Stimulated activated CD8-positive, alpha-beta memory T cell treated with anti-CD3 and anti-CD28 coated beads, Interleukin-2, amount 100 ng/mL, for 48 hours (primary cell): ENCODE measurements around the gene MAPK10.
"Not testable (repeated sequence)": the region's sequence is repeated elsewhere in the genome, so short reads cannot be mapped to it uniquely, and the experiment has no call there.

Experiments
- DNase-seq, 2 donors: peaks; one replicate each; pipeline ENCODE4 v3.0.0-alpha.2; 2020; ENCODE audit warnings: low read depth in 2 of 2

Gene MAPK10

DNA sequence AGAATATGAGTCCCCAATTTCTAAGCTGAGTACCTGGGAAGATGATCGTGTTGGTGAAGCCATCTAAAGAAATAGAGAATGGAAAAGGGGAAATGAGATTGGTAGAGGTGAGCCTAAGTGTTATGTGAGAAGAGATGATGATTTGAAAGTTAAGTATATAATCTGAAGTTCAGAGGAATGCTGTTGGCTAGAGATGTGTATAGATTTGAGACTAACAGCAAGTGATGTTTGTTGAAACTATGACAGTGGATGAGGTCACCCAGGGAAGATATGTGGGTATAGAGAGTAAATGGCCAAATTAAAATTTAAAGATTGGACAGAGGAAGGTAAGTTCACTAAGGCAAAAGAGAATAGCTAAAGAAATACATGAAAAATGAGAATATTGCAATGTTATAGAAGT lies 324.2 kb downstream of the MAPK10 start:
- no peak for DNase-seq

GRCh38 chr4:86034616-86035015 lies 325.2 kb downstream of the MAPK10 start:
- no peak for DNase-seq

DNA sequence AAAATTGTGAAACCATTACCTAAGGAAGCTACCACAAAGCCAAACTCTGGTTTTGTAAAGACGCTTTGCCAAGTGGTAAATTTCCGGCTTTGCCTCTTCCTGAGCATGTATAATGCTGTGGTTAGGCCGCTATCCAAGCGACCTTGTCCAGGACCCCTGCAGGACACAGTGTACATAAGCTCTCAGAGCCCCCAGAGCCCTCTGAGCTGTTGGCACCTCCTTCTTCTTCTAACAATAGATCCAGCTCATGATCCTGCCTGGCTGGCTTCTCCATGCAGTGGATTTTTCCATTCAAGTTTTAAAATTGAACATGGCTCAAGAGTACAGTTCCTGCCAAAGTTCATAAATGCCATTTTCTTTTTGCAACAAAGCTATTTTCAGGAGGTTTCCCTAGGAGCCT lies 326.7 kb downstream of the MAPK10 start:
- no peak for DNase-seq

GRCh38 chr4:86032476-86033022 lies 327.3 kb downstream of the MAPK10 start:
- DNase-seq, result no peak

GRCh38 chr4:86031927-86032326 lies 327.9 kb downstream of the MAPK10 start:
- DNase-seq, result no peak

DNA sequence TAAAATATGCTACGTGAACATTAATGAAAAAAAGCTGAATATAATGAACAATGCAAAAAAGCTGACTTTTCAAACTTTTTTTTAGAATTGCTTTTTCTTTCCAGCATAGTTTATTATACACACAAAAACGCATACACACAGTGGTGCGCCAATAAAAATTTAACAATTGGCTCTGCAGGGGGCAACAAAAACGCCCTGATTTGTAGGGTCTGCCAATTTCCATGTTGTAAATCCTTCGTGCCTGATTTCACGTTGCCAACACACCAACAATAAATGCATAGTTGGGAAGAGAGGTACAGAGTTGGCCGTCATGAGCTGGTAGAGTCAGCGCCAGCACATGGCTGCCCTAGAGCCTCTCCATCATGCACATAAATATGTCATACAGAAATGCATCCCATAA lies 333.1 kb downstream of the MAPK10 start:
- DNase-seq, result no peak

GRCh38 chr4:86021671-86022070 lies 338.2 kb downstream of the MAPK10 start:
- not testable (repeated sequence) for DNase-seq

GRCh38 chr4:86019906-86020305 lies 339.9 kb downstream of the MAPK10 start:
- no peak for DNase-seq

DNA sequence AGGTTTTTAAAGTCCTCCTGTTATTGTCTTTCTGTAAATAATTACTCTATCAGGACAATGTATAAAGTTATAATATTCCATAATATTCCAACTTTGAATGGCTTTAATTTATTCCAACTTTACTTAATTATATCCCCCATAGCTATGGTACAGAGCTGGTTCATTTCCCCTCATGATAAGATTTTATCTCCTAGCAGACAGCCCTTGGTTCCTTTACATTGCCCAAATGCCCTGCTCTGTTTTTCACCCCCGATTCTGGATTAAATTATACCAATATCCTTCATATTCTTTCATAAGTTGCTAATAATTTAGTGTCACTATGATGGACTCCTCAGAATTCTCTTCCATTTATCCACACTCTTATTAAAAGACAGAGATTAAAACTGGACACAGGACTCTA lies 340.5 kb downstream of the MAPK10 start:
- DNase-seq, result no peak

DNA sequence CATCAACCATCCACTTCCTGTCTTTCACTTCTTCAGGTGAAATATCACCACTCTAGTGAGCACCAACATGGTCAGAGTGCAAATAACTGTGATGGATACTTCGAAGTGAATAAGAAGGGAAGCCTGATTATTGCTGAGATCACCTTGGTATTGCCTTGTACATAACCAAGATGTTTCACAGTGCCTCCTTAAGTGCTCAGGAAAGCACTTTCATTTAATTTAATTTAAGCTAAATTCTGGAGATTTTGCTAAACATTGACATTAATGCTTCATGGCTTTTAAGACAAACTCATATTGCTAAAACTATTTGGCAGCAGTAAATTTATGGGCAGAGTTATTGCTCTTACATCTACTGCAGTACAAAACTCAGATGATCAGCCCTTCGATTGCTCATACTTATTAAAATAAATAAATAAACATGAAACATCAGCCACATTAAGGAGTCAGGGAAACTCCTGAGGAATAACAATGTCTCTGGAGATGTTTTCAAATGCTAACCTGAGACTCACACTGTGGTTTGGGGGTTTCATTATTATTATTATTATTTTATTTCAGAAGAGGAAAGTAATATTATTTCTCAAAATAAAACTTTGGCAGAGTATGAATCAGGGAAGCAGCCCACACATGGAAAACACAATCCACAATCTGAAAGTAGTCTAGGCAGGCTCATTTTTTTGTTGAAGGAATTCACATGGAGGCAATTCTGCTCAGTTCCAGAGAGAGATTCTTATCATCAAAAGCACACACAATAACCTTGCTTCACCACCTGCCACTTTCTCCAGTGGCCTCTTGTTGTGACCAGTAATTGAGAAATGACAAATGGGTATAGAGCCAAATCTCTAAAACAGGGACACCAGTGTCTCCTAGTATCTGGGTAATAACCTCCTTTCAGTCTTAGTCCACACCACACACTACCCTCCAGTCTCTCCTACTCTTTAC lies 344.2 kb downstream of the MAPK10 start:
- no peak for DNase-seq

DNA sequence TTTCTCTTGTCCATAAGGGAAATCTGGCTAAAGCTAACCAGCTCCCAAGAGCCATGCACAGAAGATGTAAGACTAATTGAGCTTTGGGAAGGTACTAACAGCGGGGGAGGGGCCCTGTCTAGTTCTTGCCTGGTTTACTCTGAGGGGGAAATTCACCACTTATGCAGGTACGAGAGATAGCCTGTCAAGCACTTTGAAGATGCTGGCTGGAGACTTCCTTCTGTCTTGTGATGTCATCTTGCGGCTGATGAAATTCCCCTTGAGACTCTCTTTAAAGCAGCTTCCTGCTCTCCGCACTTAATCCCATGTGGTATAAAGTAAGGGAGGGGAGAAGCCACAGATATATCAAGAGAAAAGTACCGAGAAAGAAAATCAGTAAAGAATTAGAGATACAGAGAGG lies 345.3 kb downstream of the MAPK10 start:
- DNase-seq, result no peak

DNA sequence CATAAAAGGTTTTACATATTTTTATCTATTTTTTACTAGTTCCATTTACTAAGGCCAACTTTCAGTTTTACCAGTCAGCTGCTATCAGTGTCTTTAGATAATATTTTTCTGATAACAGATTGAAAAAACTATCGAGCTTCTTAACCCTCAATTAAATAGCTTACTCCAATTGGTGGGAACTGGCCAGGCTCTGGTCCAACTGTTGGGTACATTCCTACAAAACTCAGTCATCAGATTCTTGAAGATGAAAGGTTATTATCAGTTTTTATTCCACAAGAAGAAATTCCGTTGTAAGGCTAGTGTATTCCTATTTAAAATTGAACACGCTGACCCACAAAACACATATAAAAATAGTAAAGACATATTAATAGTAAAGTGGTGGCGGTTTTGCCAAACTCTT lies 346.2 kb downstream of the MAPK10 start:
- DNase-seq, result no peak

DNA sequence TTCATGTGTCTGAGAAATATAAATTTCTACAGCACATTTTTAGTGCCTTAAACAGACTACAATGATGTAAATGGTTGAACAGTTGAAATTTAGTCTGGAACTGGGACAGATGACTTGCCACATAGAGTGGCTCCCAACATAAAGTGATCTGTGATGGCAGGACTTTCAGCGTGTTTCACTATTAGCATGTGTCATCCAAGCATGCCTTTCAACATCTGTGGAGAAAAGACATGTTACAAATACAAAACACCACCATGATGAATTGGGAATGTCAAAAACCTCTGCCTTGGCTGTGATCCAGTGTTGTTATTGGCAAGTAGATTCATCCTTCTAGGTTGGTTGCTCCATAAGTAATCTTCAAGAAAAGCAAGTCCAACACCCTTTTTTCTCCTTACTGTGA lies 348.7 kb downstream of the MAPK10 start:
- no peak for DNase-seq

DNA sequence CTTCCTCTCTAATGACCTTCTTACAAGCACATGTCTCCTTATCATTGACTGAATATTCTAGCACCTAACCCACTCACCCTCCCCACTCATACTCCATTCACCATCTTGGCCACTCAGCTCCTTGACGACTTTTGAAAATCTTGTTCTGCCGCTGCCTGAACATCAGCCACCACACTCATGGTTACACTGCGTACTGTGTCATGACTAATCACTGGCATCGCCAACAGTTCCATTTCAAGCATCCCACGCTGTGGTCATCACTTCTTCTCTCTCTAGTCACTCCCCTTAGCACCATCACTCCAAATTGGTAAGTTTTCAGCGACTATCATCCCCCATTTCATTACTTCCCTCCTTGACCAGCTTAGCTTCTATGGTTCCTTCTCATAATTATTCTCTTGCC lies 352.8 kb downstream of the MAPK10 start:
- no peak for DNase-seq

- DNase-seq, result no peak
Observed at GRCh38 chr4:86006057-86006456, 353.8 kb downstream of the MAPK10 start.

DNA sequence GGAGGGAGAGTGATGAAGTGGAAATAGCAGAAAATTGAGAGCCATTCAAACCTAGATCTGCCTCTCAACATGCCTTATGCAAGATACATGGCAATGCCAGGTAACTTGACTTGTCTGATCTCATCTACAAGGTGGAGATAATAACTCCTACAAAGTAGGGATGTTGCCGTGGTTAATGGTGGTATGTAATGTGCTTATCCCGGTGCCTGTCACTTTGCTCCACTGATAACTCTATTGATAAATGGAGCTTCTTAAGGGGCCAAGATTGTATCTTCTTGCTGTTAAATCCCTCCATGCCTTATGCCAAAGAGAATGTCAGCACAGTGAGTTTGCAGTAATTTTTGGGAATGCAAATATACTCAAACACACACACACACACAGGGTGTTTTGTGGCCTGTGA lies 355.8 kb downstream of the MAPK10 start:
- no peak for DNase-seq

GRCh38 chr4:86001591-86001990 lies 358.3 kb downstream of the MAPK10 start:
- no peak for DNase-seq

- no peak for DNase-seq
Observed at GRCh38 chr4:85995361-85995760, 364.5 kb downstream of the MAPK10 start.

DNA sequence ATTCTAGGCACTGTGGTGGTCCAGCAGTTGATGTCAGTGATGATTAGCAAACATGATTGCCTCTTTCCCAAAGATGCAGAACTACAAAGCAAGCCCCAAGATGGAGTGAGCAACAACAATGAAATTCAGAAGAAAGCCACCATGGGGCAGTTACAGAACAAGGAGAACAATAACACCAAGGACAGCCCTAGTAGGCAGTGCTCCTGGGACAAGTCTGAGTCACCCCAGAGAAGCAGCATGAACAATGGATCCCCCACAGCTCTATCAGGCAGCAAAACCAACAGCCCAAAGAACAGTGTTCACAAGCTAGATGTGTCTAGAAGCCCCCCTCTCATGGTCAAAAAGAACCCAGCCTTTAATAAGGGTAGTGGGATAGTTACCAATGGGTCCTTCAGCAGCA lies 365.3 kb downstream of the MAPK10 start:
- DNase-seq, result no peak

- no peak for DNase-seq
Observed at GRCh38 chr4:85993641-85994040, 366.2 kb downstream of the MAPK10 start.

DNA sequence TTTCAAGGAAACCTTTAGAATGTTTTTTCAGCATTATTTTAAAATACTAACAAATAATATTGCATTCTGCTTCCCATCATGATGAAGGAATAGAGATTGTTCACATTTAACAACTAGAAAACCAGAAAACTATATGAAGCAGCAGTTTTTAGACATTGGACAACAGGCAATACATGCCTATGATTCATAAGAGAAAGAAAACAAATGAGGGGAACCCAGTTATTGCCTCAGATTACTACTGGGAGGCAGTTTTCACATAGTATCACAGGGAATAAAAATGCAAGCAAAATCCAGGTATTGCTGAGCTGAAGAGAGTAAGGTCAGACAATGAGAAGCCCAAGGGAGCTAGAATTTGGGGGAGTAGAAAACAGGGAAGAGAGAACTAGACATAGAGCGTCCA lies 373.6 kb downstream of the MAPK10 start:
- no peak for DNase-seq

GRCh38 chr4:85979276-85979675 lies 380.6 kb downstream of the MAPK10 start:
- DNase-seq, result no peak

- no peak for DNase-seq
Observed at GRCh38 chr4:85970535-85970934, 389.3 kb downstream of the MAPK10 start.
